Activated CD4-positive, alpha-beta memory T cell treated with anti-CD3 and anti-CD28 coated beads for 36 hours (primary cell): ENCODE measurements around the gene APOBEC4. TPM values are rescaled to one million over a fixed set of nuclear protein-coding genes. Genes with fewer than 3 reads are reported as not detected.

Experiments
- CTCF ChIA-PET: fragments of 350-600 bp; sonication (Branson Sonifier 250); formaldehyde crosslinking; loops from one replicate; lab custom pipeline; 2021; ENCODE audit warnings: antibody characterized with exemption, inconsistent platforms; lab: Charles Lee
- POLR2A ChIA-PET: fragments of 350-600 bp; sonication (Branson Sonifier 250); formaldehyde crosslinking; loops from one replicate; lab custom pipeline; 2021; ENCODE audit warnings: antibody characterized with exemption; lab: Charles Lee
- DNase-seq: peaks from one replicate; pipeline ENCODE4 v3.0.0-alpha.2; 2020
- H3K27ac Mint-ChIP-seq: one replicate; pipeline ENCODE4 v1.8.0; 2021; ENCODE audit warnings: mixed read lengths
- H3K27me3 Mint-ChIP-seq: one replicate; pipeline ENCODE4 v1.8.0; 2021; ENCODE audit warnings: mixed read lengths
- H3K36me3 Mint-ChIP-seq: one replicate; pipeline ENCODE4 v1.8.0; 2021; ENCODE audit warnings: mixed read lengths
- H3K4me1 Mint-ChIP-seq: one replicate; pipeline ENCODE4 v1.8.0; 2021; ENCODE audit warnings: low read depth, mixed read lengths
- H3K4me3 Mint-ChIP-seq: one replicate; pipeline ENCODE4 v1.8.0; 2021; ENCODE audit warnings: mild to moderate bottlenecking, mixed read lengths
- H3K9me3 Mint-ChIP-seq: one replicate; pipeline ENCODE4 v1.8.0; 2021; ENCODE audit warnings: mixed read lengths
- intact Hi-C: fragments of 100-400 bp; cut with micrococcal nuclease; formaldehyde crosslinking; loops from one replicate; pipeline ENCODE4 v1.15.1; 2023
- total RNA-seq, 2 experiments: library from RNA; stranded (reverse); gene quantifications; one replicate each; pipeline ENCODE4 v1.2.3, GENCODE V29; 2021

The APOBEC4 gene
- total RNA-seq, 2 experiments from 2014 or later, result not detected

DNA sequence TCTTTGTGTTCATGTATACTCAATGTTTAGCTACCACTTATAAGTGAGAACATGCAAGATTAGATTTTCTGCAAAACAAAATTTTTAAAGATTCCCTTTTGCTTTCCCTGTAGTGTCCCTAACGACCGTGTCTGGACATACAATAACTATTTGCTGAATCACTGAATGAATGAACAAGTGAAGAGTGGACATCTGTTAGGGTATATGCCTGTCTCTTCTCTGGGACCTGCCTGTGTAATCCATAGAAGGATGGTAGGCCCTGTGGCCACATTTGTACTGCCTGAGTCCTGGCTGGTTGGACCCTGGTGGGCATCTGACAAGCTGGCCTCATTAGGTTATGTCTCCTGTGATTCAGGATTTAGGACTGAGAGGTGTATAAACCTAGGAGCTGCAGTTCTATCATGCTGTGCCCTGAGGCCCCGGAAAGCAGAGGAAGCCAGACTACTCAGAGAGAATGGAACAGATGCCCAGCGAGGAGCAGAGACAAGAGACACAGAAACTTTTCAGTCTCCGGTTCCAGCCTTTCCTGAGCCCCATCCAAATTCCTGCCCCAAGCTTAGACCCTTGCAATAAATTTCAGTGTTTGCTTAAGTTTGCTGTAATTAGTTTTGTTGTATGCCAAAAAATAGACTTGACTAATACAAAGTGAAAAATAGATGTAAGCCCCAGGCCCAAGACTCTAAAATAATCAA lies 55.3 kb downstream of the APOBEC4 start:
- no peaks in the 10 kb centered on the region for H3K9me3 Mint-ChIP-seq
- intact Hi-C loops, result no loop called here
- no peaks in the 10 kb centered on the region for H3K27me3 Mint-ChIP-seq
- H3K4me1 Mint-ChIP-seq, result peaks cover 17% of the 10 kb centered on the region
- ChIA-PET CTCF (no interaction called here), POLR2A (no interaction called here)
- no peak for DNase-seq
- no peak overlapping the region for H3K4me3 Mint-ChIP-seq
- no peak overlapping the region for H3K27ac Mint-ChIP-seq
- H3K36me3 Mint-ChIP-seq, result no peaks in the 10 kb centered on the region

- intact Hi-C loops, result no loop called here
Observed at GRCh38 chr1:183596500-183596899, 56.6 kb downstream of the APOBEC4 start.

More at GRCh38 chr1:183596500-183596899, 56.6 kb downstream of the APOBEC4 start:
- H3K27me3 Mint-ChIP-seq, result no peaks in the 10 kb centered on the region
- no peaks in the 10 kb centered on the region for H3K36me3 Mint-ChIP-seq
- peaks cover 18% of the 10 kb centered on the region for H3K4me1 Mint-ChIP-seq
- CTCF ChIA-PET, result no interaction called here
- no peaks in the 10 kb centered on the region for H3K9me3 Mint-ChIP-seq
- DNase-seq, result no peak
- no peak overlapping the region for H3K27ac Mint-ChIP-seq
- no peak overlapping the region for H3K4me3 Mint-ChIP-seq
- POLR2A ChIA-PET, result no interaction called here

Other genes starting within 250 kb of the APOBEC4 start
- gene NMNAT2, start 234.9 kb downstream of the APOBEC4 start, total RNA-seq, result not detected
- 10 to 100 TPM; 45.5 to 46.2 TPM for gene SMG7, start 180.8 kb downstream of the APOBEC4 start, total RNA-seq
- gene NCF2, start 62.9 kb downstream of the APOBEC4 start, total RNA-seq, result 1 to 10 TPM; 6.6 to 7.7 TPM
- 100 to 1,000 TPM; 158 to 161 TPM for gene ARPC5, start 17.5 kb downstream of the APOBEC4 start, total RNA-seq
- gene RGL1, start 151.8 kb upstream of the APOBEC4 start, total RNA-seq, result 1 to 10 TPM; 1.8 TPM